ENCODE measurements around the gene YAF2.
A peak's percentile ranks its signal among the peaks of the same experiment; 100 is the strongest.
"Not testable (repeated sequence)": the region's sequence is repeated elsewhere in the genome, so short reads cannot be mapped to it uniquely, and the experiment has no call there.

YAF2 gene

DNA sequence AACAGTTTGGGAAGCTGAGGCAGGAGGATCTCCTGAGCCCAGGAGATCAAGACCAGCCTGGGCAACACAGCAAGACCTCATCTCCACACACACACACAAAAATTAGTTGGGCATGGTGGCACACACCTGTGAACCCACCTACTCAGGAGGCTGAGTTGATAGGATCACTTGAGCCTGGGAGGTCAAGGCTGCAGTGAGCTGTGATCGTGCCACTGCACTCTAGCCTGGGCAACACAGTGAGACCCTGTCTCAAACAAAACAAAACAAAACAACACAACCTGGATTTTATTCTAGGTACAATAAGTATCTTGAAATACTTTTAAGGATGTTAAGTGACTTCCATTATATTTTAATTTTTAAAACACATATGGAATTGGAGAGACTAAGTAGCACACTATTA, 45.8 kb downstream of the YAF2 start:
- no peak for DNase-seq

DNA sequence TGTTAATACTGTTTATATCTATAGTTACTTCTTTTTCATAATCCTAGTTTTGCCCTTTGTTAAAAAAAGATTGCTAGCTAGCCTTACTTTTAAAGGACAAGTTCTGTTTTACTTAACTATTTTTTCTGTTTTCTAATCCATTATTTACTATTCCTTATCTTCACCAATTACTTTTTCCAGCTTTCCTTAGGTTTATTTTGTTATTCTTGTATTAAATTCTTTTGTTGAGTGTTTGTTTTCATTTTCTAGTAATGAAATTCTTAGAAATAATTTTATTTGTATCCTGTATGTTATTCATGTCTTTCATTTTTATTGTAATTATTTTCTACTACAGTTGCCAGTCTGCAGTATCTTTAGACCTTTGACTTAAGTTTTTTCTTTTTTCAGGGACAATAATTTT, 47.7 kb downstream of the YAF2 start:
- no peak for DNase-seq

DNA sequence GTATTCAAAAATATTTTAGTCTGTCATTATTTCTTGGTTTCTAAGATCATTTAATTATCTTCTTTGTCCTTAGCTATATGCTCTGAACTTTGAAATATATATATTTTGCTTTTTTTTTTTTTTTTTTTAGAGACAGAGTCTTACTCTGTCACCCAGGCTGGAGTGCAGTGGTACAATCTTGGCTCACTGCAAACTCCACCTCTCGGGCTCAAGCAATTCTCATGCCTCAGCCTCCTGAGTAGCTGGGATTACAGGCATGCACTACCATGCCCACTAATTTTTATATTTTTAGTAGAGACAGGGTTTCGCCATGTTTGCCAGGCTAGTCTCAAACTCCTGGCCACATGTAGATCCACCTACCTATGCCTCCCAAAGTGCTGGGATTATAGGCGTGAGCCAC, 49.8 kb downstream of the YAF2 start:
- DNase-seq = not testable (repeated sequence)

DNA sequence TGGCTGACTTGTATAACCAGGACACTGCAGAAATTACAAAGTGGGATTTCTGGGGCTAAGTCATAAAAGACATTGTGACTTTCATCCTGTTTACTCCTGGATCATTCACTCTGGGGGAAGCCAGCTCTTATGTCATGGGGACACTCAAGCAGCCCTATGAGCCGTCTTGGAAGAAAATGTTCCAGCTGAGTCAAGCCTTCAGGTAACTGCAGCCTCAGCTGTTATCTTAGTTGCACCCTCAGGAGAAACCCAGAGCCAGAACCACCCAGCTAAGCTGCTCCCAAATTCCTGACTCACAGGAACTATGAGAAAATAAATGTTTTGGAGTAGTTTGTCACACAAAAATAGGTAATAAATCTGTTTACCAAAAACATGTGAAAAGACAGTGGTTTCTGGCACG, 50.2 kb downstream of the YAF2 start:
- DNase-seq = no peak

DNA sequence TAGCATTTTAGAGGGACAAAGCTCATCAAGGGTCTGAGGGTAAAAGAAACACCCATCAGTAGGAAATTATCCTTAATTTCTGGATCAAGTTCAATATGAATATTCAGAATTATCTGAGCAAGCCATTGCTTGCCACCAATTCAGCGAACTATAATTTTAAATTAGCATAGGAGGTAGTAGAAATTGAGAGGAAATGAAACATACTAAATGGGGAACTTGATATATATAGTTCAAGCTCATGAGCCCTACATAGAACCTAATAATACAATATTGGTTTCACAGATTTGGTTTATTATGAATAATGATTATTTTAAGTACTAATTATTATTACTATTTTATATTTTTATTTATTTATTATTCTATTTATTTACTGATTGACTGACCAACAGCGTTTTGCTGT, 51.3 kb downstream of the YAF2 start:
- no peak for DNase-seq

DNA sequence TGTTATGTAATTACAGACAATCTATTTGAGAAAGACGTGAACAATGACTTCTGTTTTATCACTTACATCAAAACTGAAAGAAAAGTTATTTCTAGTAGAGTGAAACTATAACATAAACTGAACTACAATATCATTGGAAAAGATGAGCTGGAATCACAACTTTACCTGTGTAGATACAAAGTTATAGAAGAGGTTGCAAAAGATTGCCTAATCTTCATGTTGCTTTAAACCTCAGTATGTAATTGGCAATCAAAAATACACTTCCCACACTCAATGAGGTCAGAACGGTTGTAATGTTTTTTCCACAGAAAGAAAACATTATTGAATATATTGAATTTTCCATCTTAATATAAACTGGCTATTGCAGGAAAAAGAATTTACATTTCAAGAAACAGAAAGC, 55.7 kb downstream of the YAF2 start:
- no peak for DNase-seq

DNA sequence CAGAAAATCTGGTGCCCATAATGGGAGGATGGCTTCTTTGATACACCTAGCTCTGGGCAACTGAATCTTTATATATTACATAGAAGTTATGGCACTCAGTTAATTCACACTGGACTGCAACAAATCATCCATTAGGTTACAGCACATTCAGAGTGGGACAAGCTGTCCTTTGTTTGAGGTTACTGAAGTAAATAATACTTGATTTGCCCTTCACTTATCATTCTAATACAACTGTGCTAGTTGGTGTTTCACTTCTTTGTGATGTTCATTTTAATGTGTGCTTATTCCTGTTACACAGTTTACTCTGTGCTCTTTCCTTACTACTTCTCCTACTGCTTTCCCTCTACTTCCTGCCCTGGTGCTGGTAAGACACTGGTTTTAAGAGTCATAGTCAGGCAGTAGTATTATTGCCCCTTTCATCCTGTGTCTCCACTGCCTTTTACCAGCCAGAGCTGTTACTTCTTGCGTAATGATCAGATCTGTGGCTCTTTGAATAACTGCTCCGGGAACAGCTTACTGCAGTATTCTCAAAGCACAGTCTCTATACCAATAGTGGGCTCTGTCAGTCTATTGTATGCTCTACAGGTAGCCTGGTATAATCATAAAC, 57.0 kb downstream of the YAF2 start:
- no peak for DNase-seq

DNA sequence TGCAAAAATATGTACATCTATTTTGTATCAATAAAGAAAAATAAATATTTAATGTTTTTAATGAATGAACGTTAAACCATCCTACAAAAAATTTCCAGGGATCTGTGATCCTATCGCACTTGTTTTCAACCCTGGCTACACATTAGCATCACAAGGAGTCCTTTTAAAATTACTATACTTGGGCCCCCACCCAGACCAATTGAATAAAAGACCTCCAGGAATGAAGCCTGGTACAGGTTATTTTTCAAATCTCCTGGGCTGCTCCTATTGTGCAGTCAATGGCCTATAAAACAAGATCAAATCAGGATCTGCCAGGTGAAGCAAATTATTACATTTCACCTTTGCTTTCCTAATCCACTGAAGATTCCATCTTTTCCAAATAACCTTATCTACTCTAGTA, 59.9 kb downstream of the YAF2 start:
- DNase-seq = no peak

DNA sequence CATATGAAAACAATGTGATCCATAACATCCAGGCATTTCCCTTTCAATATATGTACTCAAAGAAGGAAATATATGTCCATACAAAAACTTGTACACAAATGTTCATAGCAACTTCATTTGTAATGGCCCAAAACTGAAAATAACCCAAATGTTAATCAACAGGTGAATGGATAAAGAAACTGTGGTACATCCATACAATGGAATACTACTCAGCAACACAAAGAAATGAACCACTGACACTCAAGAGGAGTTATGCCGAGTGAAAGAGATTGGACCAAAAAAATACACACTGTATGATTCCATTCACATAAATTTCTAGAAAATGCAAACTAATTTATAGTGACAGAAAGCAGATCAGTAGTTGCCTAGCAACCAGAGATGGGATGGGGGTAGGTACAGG, 63.1 kb downstream of the YAF2 start:
- no peak for DNase-seq

DNA sequence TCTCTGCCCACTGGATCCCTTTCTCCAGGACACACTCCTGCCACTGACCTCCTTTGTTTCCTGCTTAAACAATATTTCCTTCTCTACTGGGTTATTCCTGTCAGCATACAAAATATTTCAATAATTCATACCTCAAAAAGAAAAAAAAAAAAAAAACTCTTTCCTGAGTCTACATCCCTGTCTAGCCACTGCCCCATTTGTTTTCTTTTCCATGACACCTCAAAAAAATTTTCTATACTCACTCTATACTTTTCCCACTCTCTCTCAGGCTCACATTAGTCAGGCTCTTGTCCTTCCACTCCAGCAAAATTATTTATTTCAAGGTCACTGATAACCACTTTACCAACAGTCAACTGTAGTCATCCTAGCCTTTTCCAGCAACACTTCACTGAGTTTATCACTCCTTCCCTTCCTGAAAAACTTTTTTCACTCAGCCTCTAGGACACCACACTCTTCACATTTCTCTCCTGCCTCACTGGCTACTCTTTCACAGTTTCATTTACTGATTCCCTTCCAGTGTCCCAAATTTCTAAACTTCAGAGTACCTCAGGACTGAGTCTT, 64.0 kb downstream of the YAF2 start:
- DNase-seq = no peak

DNA sequence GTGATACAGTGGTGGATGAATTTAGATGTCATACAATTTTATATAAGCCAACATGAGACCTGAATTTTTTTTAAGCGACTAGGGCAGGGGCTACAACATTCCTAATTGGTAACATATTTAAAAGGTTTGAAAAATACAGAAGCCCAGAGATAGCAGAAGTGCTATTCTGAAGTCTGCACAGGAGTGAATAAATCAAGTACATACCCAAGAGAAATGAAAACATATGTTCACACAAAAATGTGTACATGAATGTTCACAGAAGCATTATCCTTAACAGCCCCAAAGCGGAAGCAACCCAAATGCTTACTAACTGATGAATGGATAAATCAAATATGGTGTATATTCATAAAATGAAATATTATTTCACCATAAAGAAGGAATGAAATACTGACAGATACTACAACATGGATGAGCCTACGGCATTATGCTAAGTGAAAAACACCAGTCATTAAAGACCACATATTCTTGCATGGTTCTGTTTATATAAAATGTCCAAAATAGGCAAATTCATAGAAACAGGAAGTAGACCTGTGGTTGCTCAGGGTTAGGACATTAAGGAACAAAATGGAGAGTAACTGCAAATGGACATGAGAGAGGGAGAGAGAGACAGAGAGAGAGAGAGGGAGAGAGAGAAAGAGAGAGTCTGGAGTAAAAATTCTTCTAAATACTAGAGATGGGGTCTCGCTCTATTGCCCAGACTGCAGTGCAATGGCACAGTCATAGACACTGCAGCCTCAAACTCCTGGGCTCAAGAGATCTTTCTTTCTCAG, 65.4 kb downstream of the YAF2 start:
- DNase-seq = no peak

DNA sequence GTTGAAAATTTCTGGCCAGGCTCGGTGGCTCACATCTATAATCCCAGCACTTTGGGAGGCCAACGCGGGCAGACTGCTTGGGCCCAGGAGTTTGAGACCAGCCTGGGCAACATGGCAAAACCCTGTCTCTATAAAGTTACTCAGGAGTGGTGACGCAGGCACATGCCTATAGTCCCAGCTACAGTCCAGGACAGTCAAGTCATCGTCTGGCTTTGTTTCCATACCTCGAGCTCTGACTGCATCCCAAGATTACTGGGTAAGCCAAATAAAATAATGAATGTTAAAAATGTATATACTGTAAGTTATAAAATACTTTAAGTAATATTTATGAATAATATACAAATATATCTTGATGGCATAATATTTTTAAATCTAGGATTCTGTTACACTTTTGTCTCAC, 70.3 kb downstream of the YAF2 start:
- DNase-seq = no peak

DNA sequence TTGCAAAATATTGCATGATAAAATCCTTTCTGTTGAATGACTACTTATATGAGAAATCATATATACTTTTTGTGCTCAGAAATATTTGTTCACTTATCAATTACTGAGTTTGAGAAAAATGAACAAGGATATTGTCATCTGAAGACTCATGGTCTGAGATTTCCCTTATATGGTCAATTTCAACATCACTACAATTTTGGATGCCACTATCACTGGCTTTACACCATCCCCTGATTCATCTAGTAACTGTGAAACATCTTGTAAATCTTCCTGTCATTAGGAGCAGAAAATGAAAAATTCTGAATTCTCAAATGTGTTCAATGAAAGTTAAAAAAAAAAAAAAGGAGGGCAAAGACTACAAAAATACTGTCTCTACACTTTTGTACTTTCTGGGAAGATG, 71.5 kb downstream of the YAF2 start:
- DNase-seq = no peak

DNA sequence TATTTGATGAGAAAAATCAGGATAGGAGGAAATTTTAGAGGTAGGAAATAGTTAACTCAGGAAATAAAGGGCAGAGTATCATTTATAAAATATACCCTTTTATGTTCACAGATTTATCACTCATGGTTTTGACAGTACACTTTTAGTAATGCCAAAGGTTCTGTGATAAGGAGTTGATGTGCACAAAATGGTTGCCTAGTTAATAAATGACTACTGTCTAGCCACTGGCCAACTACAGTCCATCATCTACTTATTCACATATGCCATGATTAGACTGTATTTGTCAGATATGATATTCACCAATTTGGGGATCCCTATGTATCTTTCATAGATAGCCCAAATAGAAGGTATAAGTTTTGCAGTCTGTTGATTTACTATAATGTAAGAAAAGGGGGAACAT, 74.1 kb downstream of the YAF2 start:
- DNase-seq = no peak

DNA sequence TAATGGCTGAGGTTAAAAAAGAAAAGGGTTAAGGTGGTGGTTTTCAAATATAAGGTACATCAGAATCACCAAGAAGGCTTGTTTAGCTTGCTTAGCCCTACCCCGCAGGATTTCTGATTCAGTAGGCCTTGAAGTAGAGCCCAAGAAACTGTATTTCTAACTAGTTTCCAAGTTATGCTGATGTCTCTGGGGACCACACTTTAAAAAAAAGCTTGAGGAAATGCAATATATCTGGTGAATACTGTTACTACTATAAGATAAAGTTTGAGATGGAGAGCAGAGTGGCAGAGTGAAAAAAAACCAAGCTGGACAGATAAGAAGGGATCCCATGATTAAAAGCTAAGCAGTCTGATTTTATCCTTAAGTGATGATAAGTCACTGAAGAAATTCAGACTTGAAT, 75.1 kb downstream of the YAF2 start:
- no peak for DNase-seq

DNA sequence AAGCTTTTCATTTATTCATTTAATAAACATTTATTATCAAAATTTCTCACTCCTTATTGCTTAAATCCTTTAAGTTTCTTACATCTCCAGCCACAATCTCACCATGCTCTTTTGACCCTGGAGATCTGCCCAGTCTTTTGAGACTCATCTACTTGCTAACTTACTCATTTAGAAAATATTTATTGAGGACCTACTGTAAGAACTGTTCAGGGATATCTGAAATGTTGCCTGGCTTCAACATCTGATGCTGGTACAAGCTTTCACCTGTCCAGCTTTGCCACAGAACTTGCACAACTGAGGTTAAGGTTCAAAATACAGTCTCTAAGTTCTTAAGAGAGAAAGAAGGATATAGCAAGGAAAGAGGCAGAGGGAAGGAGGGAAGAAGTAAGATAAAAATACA, 75.9 kb downstream of the YAF2 start:
- no peak for DNase-seq

DNA sequence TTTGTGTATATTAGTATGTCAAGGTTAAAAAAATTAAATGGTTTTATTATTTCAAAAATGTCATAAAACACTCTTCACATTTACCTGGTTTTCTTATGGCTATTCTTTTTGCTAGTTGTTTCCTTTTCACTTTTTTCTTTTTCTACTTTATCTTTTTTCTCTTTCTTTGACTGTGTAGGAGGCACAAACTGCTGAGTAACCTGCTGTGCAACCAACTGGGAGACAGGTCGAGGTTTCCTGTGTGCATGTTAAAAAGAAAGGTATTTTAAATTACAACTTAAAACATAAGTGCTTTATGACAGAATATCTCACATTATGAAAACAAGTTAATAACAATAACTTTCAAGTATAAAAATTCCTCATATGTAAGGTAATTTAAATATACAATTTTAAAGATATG, 76.5 kb downstream of the YAF2 start:
- DNase-seq = no peak

DNA sequence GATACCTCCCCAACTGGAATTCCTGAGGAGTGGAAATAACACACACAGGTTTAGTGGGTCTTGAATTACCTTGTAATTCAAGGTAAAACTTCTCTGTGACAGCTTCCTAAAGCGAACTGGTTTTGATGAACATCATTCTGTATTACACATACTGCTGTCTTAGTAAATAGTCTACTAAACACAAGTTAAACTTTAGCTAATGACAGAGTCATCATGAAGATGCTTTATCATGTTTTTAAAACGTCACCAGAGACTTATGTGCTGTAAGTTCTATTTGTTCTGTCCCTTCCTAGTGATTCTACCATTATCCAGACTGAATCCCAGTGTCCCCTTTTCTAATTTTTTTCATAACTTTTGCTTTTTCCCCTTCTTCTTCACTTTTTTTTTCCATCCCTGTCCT, 81.8 kb downstream of the YAF2 start:
- DNase-seq = no peak

DNA sequence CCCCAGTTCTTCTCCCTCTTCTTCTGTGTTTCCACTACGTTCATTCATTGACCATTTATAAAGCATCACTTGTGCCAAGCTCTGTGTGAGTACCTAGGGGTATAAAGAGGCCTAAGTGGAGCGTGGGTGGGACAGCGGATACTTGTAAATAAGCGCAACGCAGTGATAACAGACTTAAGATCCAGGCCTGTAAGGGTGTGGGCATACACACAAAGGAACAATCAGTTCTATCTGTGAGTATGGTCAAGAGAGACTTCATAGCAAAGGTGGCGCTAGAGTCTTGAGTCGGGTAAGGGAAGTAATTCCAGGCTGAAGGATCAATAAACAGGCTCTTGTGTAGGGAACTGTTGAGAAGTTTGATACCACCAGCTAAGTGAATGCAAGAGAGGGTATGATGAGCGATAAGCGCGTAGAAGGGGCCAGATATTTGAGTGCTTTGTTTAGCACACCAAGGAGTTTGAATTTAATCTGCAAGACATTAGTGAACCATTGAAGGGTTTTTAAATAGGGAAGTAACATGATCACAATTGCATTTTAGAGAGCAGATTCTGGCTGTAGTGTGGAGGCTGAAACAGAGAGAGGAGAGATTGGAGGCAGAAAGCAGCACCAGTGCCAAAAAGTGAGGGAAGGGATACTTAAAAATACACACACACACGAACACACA, 92.4 kb downstream of the YAF2 start:
- DNase-seq = peak; percentile 16

DNA sequence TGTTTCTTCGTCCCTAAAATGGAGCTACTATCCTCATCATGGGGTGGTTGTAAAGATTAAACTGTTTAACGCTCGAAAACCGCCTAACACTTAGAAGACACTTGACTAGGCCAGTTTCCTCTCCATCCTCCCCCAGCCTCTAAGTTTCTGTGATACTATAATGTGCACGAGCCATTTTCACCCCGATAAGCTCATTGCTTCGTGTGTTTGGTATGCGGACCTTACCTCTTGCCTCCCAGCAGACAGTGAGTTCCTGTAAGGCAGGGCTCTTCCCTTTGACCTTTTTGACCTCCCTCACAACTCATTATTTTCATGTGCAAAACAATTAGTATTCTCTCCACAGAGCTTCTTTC, 92.9 kb downstream of the YAF2 start:
- DNase-seq = peak; percentile 68

DNA sequence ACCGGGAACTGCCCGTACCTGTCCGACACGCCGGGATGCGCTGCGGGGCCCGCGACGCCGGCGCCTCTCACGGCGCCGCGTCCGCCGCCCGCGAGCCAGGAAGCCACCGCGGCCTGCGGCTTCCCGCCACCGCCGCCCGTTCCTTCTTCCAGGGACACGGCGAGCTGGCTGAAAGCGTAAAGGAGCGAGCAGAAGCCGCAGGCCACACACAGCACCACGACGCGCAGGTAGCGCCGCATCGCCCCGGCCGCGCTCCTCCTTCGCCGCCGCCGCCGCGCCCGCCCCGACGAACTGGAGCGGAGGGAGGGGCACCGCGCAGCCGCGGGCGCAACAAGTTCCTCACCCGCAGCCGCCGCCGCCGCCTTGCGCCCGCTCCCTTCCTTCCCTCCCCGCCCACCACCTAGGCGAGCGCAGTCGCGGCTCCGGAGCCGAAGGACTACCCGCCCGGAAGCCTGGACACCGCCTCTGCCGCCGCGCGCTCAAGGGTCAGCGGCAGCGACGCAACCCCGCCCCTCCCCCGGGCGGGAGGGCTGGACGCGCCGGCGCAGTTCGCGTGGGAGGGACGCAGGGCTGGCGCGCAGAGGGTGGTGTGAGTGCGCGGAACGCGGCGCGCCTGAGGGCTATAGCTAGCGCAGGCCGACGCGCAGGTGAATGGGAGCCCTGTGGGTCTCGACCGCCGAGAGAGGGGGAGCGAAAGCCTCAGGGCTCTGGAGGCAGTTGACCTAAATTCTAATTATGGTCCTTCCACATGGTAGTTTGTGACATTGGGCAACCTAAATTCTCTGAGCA, 93.4 kb downstream of the YAF2 start, which contains the start of gene GXYLT1:
Gene GXYLT1, minus strand, starts transcription at position 467 of the 789 bp plus-strand sequence. Its CDS starts 228 bp downstream, at position 239.
- peak; percentile 92 for DNase-seq

DNA sequence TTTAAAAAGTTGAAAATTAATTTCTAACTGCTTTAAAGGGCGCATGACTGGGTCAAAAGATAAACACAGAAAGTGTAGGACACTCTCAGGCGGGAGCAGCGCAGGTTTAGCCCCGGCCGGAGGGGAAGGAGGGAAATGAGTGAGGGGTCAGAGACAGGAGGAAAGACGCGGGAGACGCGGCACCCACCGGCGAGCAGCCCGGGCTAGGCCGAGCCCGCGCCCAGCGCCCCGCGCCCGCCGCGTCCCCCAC, 94.0 kb downstream of the YAF2 start:
- DNase-seq = no peak

DNA sequence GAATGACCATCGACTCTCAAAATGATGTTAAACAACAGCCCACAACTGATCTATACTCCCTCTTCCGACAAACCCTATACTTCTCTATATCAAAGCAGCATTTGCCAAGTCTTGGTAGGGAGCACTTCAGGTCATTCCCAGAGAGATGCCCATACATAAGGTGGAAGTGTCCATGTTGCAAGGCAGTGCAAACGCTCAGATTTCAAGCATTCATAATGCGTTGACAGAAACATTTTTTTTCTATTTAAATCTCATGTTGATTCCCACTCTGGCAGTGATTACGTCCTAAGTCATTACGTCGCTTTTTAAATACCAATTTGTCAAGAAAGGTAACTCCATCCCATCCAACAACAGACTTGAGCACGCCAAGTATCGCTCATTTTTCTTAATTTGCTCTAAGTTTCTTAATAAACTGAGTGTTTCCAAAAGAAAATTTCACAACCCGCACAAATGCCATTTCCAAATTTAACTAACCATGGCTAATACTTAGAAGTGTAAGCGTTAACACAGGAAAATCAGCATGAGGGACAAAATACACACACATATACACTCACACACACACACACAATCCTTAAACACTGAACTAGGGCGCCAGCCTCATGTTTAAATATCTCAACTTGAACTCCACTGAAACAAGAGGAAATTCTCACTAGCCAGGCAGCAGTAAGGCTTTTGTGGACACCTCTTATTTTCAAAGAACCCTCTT, 94.4 kb downstream of the YAF2 start:
- peak; percentile 41 for DNase-seq

All from NCI-H510A treated with DMSO at 0.1 percent for 48 hours (cell line).